Measurements from ENCODE around the gene PAIP2B. TPM values are rescaled to one million over a fixed set of nuclear protein-coding genes. Genes with fewer than 3 reads are reported as not detected.

PAIP2B gene
- polyA plus RNA-seq, 1 donor from 2014 or later = 14.4 TPM

GRCh38 chr2:71208756-71209155 lies 18.1 kb downstream of the PAIP2B start:
- Histone ChIP-seq H3K36me3 (ENCODE audit: insufficient read depth, low read length) (no peaks in the 10 kb centered on the region), H4K20me1 (ENCODE audit: insufficient read depth) (no peaks in the 10 kb centered on the region), H3K9me2 (ENCODE audit: insufficient read depth, low read length) (no peaks in the 10 kb centered on the region), H3F3A (ENCODE audit: insufficient read depth, low read length, poor library complexity, severe bottlenecking) (no peaks in the 10 kb centered on the region), H3K27me3 (ENCODE audit: insufficient read depth, low read depth, low read length) (no peaks in the 10 kb centered on the region), H3K79me2 (replicated peaks; ENCODE audit: insufficient read depth, low read length) (no peaks in the 10 kb centered on the region), H3K4me3 (ENCODE audit: low read length) (no peak overlapping the region), H3K9me3 (ENCODE audit: low read length) (no peaks in the 10 kb centered on the region), H3K9ac (ENCODE audit: low read length) (no peak overlapping the region), H3K27ac (ENCODE audit: low read length) (no peak overlapping the region), H3K4me2 (ENCODE audit: low read length) (no peak overlapping the region), H2AFZ (ENCODE audit: low read depth, low read length) (no peak overlapping the region)
- TF ChIP-seq SMC3 (conservative IDR thresholded peaks at IDR 0.05; ENCODE audit: poor library complexity) = no peak

GRCh38 chr2:71207601-71208000 lies 19.3 kb downstream of the PAIP2B start:
- Histone ChIP-seq H3K4me2 (ENCODE audit: low read length) (no peak overlapping the region), H3K79me2 (replicated peaks; ENCODE audit: insufficient read depth, low read length) (no peaks in the 10 kb centered on the region), H3K9me2 (ENCODE audit: insufficient read depth, low read length) (no peaks in the 10 kb centered on the region), H3K36me3 (ENCODE audit: insufficient read depth, low read length) (no peaks in the 10 kb centered on the region), H3K27ac (ENCODE audit: low read length) (no peak overlapping the region), H3K9ac (ENCODE audit: low read length) (no peak overlapping the region), H3F3A (ENCODE audit: insufficient read depth, low read length, poor library complexity, severe bottlenecking) (no peaks in the 10 kb centered on the region), H3K27me3 (ENCODE audit: insufficient read depth, low read depth, low read length) (no peaks in the 10 kb centered on the region), H3K4me3 (ENCODE audit: low read length) (no peak overlapping the region), H4K20me1 (ENCODE audit: insufficient read depth) (no peaks in the 10 kb centered on the region), H2AFZ (ENCODE audit: low read depth, low read length) (no peak overlapping the region), H3K9me3 (ENCODE audit: low read length) (no peaks in the 10 kb centered on the region)
- TF ChIP-seq POLR2AphosphoS5 (IDR thresholded peaks at IDR 0.05) (no peak), SMC3 (conservative IDR thresholded peaks at IDR 0.05; ENCODE audit: poor library complexity) (no peak), EP300 (conservative IDR thresholded peaks at IDR 0.05; ENCODE audit: poor library complexity, severe bottlenecking) (no peak), MXI1 (conservative IDR thresholded peaks at IDR 0.05; ENCODE audit: poor library complexity, severe bottlenecking) (no peak), TAF1 (IDR thresholded peaks at IDR 0.05; ENCODE audit: low read depth) (no peak), EZH2 (IDR thresholded peaks at IDR 0.05; ENCODE audit: borderline replicate concordance, insufficient read depth, low read length, poor library complexity, severe bottlenecking) (no peak)
- TF ChIP-seq, protein P1, sequence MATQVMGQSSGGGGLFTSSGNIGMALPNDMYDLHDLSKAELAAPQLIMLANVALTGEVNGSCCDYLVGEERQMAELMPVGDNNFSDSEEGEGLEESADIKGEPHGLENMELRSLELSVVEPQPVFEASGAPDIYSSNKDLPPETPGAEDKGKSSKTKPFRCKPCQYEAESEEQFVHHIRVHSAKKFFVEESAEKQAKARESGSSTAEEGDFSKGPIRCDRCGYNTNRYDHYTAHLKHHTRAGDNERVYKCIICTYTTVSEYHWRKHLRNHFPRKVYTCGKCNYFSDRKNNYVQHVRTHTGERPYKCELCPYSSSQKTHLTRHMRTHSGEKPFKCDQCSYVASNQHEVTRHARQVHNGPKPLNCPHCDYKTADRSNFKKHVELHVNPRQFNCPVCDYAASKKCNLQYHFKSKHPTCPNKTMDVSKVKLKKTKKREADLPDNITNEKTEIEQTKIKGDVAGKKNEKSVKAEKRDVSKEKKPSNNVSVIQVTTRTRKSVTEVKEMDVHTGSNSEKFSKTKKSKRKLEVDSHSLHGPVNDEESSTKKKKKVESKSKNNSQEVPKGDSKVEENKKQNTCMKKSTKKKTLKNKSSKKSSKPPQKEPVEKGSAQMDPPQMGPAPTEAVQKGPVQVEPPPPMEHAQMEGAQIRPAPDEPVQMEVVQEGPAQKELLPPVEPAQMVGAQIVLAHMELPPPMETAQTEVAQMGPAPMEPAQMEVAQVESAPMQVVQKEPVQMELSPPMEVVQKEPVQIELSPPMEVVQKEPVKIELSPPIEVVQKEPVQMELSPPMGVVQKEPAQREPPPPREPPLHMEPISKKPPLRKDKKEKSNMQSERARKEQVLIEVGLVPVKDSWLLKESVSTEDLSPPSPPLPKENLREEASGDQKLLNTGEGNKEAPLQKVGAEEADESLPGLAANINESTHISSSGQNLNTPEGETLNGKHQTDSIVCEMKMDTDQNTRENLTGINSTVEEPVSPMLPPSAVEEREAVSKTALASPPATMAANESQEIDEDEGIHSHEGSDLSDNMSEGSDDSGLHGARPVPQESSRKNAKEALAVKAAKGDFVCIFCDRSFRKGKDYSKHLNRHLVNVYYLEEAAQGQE (IDR thresholded peaks at IDR 0.05; ENCODE audit: borderline replicate concordance) = no peak

- H3K9me2 ChIP-seq (ENCODE audit: insufficient read depth, low read length) = no peaks in the 10 kb centered on the region
- no peaks in the 10 kb centered on the region for H3K27me3 ChIP-seq (ENCODE audit: insufficient read depth, low read depth, low read length)
- TF ChIP-seq, protein P1 (IDR thresholded peaks at IDR 0.05; ENCODE audit: borderline replicate concordance) = no peak
- TF ChIP-seq EP300 (conservative IDR thresholded peaks at IDR 0.05; ENCODE audit: poor library complexity, severe bottlenecking) (no peak), POLR2AphosphoS5 (IDR thresholded peaks at IDR 0.05) (no peak), RAD21 (conservative IDR thresholded peaks at IDR 0.05) (no peak), SMC3 (conservative IDR thresholded peaks at IDR 0.05; ENCODE audit: poor library complexity) (no peak), CTCF (IDR thresholded peaks at IDR 0.05; ENCODE audit: poor library complexity, severe bottlenecking) (no peak), EZH2 (IDR thresholded peaks at IDR 0.05; ENCODE audit: borderline replicate concordance, insufficient read depth, low read length, poor library complexity, severe bottlenecking) (no peak), MXI1 (conservative IDR thresholded peaks at IDR 0.05; ENCODE audit: poor library complexity, severe bottlenecking) (no peak), TAF1 (IDR thresholded peaks at IDR 0.05; ENCODE audit: low read depth) (no peak)
- H4K20me1 ChIP-seq (ENCODE audit: insufficient read depth) = no peaks in the 10 kb centered on the region
- no peaks in the 10 kb centered on the region for H3F3A ChIP-seq (ENCODE audit: insufficient read depth, low read length, poor library complexity, severe bottlenecking)
- no peak overlapping the region for H3K4me2 ChIP-seq (ENCODE audit: low read length)
- H3K79me2 ChIP-seq (replicated peaks; ENCODE audit: insufficient read depth, low read length) = no peaks in the 10 kb centered on the region
- no peak overlapping the region for H3K4me3 ChIP-seq (ENCODE audit: low read length)
- H3K36me3 ChIP-seq (ENCODE audit: insufficient read depth, low read length) = no peaks in the 10 kb centered on the region
- no peak overlapping the region for H3K9ac ChIP-seq (ENCODE audit: low read length)
- no peak overlapping the region for H3K27ac ChIP-seq (ENCODE audit: low read length)
- no peaks in the 10 kb centered on the region for H3K9me3 ChIP-seq (ENCODE audit: low read length)
- H2AFZ ChIP-seq (ENCODE audit: low read depth, low read length) = no peak overlapping the region
These were observed 20.6 kb downstream of the PAIP2B start for GRCh38 chr2:71206271-71206670.

Data from neural cell (in vitro differentiated cells).